Measurements from ENCODE around the gene FAM78B. TPM values are rescaled to one million over a fixed set of nuclear protein-coding genes. Genes with fewer than 3 reads are reported as not detected.

Gene FAM78B
- total RNA-seq, 1 donor from 2014 or later: 2.6 TPM

DNA sequence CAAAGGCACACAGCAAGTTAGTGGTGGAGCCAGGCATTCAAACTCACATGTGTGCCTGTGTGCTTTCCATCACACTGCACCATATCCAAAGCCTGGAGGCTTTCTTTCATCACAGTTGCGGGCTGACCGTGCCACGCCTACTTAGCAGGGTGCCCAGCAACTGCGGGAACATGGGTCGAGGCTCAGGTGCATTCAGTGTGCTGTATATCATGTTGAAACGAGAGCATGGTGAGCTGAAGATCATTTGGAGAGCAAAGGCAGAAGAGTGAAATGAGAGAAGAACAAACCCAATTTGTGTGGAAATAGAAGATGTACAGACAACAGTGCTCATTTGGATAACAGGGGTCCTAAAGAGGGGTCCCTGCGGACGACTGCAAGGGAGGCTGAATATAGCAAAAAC, 46.5 kb downstream of the FAM78B start:
- no peak for DNase-seq (ENCODE audit: low spot score)

DNA sequence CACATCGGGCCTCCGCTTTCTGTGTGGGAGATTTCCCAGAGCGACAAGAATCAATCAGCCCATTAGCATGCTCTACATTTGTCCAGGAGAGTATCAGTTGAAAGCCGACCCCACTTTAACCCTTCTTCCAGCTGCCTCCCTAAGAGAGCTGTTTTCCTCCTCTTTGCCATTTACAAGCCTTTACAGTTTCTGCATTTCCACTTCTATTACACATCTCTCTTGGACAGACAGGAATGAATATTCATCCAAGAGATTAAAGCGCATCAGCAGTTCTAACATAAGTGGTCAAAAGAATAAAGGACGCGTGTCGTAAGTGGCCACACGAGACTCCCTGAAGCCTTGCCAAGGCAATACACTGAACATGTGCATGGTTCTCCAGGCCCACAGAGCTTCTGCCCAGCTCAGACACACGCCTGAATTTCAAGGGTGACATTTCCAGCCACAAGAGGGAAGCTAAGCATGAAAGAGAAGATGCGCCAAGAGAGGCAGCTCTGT, 47.3 kb downstream of the FAM78B start:
- no peak for DNase-seq (ENCODE audit: low spot score)

DNA sequence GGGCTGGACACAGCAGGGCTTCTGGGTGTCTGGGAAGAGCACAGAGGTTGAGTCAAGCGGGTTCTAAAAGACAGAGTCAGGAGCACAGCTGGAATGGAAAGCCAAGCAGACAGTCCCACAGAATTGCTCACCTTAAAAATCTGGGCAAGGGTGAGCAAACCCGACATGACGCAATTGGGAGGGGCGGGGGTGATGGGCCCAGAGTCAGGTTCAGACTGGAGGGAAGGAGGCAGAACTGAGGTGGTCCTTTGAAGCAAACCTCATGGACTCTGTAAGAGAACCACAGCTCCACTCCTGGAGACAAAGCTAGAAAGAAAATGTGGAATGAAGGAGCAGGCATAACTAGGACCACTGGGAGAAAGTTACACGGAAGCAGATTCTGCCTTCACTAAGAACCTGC, 49.0 kb downstream of the FAM78B start:
- DNase-seq (ENCODE audit: low spot score): no peak

DNA sequence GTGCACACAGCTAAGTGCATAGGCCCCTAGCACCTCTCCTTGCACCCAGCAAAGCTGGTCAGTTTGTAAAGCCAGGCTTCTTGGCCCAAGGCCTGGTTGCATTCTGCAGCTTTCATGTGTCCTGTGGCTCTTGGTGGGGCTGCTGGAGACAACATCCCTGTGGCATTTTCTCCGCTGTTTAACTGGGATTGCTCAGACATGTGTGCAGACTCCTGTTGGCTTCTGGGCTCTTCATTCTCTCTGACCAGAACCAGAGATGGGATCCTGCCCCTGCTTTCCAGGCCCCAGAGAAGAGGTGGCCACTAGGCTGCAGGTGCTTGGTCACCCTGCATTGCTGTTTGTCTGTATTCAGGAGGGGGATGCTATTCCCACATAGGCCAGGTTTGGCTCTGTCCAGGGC, 50.8 kb downstream of the FAM78B start:
- no peak for DNase-seq (ENCODE audit: low spot score)

DNA sequence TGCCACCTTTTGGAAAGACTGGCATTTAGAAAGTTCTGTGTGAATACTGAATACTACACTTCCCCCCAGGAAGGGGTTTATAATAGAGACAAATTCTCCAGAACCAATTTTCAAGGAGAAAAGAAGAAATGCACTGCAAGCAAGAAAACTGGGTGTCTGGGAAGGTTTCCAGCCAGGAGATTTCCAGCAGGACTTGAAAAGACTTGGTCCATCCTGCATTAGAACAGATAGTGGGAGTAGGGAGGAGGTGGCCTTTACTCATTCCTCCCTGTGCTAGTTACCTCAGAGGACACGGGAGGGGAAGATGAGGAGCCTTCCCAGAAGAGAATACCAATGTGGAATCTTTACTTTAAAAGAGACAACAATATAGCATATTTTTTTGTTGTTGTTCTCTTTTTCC, 52.4 kb downstream of the FAM78B start:
- no peak for DNase-seq (ENCODE audit: low spot score)

DNA sequence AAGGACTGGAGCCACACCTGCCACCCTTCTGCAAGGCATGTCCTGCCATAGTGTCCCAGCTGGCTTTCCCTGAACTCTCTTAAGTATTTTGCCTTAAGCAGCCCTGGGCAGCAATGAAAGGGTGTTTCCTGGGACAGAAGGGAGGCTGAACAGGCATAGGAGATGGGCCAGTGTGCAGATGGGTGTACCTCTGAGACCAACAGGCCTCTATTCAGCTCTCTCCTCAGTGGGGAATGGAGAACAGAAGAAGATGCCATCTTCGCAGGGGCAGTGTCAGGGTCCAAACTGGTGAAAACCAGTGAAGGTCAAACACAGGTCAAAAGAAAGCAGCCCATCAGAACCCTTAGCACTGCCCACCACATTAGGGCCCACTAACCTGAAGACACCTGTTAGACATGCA, 53.2 kb downstream of the FAM78B start:
- DNase-seq (ENCODE audit: low spot score): no peak

DNA sequence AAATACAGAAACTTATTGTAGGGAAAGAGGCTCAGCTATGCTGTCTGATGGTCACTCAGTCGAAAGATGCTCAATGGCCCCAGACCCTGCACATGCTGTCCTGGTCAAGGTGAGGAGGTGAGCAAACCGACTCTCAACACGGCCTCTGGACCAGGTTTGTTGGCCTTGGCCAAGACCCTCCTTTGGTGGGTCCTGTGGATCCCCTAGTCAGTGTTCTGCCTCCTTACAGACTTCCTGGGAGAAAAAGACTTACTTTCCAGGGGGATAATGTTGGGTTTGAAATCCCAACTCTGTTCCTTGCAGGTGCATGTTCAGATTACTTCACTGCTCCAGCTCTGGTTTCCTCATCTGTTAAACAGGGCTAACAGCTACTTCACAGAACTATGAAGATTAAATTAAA, 53.8 kb downstream of the FAM78B start:
- DNase-seq (ENCODE audit: low spot score): no peak

DNA sequence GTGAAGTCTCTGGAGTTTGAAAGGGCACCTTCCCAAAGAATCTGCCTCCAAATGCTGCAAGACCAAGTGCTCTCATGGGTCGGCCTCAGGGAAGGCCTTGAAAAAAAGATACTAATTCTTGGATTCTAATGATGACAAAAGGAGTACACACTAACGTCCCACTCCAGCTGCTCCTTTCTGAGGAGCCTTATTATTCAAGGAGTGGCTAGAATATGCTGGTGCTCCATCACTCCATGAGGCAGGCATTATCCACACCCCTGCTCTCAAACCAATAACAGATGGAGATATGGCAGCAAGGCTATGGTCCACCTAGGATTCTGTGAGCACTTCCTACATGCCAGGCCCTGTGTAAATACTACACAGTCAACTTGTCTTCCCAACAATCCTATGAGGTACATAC, 54.4 kb downstream of the FAM78B start:
- DNase-seq (ENCODE audit: low spot score): no peak

DNA sequence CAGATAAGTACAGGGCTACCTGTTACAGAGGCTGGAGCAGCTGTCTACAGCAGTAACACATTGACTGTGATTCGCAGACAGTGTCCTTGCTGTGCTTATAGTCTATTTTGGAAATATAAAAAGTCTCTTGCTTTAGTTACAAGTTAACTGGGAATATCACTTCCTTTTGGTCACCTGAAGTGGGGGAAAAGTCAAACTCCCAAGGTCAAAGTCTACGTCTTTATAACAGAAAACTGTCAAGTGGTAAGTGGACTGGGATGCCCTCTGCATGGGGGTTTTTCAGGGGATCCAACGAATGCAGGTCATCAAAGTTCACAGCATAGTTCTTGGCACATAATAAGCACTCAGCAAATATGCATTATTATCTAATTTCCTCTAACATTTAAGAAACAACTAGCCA, 55.4 kb downstream of the FAM78B start:
- DNase-seq (ENCODE audit: low spot score): no peak

DNA sequence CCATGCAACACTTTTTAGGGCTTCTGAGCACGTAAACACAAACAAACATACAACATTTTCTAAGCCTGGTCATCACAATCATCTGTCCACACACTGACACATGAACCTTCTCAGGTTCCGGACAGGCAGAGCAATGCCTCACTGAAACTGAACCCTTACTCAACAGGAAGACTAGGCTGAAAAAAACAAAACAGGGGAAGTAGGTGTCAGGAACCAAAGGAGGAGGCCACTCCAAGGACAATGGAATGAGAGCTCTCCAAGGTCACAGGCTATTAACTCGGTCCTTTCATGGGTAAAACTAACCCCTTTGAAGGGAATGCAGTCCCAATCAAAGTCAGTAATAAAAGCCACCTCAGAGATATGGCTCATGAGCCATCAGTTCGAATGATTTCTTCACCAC, 76.6 kb downstream of the FAM78B start:
- DNase-seq (ENCODE audit: low spot score): no peak

DNA sequence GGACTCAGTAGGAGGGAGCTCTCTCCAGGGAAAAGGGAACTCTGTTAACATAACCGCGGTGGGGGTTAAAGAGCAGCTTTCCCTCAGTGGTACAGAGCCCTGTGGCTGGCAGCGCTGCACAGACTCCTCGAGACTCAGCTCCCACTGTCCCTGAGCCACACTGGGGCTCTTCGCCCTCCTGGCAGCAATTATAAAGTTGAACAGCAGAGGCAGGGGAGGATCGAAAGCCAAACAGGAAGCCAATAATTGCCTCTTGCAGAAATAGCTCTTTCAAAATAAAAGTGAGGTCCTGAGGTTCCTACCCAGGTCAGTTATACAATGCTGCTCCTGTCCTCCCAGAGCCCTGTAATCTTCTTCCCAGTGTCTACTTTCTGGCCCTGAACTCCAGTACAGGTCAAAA, 77.0 kb downstream of the FAM78B start:
- DNase-seq (ENCODE audit: low spot score): no peak

DNA sequence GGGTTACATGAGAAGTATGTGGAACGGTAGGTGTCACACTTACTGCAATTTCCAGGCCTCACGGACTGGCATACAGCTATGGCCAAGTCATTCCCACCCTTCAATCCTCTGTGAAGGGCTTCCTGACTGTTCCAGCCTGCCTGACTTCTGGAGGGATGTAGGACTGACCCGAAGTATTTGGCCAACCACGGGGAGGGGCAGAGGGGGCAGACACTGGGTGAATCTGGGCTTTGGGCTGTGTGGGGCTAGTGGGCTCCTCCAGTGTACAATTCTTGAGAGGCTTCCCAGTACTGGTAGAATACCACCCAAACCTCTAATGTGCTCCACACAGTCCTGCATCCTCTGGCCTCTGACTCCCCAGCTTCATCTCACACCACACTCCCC, 78.2 kb downstream of the FAM78B start:
- DNase-seq (ENCODE audit: low spot score): no peak

DNA sequence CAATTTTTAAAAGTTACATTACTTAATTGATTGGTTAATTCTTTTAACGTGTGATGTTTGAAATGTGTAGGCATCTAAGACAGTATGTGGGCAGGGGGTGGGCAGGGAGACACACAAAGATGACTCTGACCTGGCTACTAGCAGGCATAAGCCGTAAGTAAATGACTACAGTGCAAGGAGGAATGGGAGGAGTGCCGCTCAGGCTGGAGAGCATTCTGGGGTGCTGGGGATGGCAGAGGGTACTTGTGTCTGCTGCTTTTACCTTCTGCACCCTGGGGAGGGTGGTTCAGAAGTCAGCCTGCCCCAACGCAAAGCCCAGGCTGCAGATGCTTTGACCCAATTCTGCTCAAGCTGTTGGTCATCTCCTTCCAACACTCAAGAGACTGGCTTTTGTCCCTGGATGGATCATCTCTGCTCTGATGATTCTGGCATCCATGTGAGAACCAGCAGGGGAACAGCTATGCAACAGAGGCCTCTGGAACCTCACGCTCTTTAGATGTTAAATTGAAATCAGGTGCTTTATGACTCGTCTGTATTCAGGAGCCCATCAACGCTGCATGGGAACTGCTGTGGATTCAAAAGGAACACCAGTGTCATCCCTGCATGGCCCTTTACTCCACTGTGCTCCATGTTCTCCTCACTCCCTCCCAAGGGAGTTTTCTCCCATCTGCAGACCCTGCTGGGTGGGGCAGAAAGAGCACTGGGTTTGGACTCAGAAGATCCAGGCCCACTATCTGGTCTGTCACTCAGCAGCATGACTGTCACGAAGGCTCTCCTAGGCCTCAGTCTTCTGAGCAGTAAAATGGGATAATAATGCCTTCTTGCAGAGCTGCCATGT, 78.8 kb downstream of the FAM78B start:
- no peak for DNase-seq (ENCODE audit: low spot score)

DNA sequence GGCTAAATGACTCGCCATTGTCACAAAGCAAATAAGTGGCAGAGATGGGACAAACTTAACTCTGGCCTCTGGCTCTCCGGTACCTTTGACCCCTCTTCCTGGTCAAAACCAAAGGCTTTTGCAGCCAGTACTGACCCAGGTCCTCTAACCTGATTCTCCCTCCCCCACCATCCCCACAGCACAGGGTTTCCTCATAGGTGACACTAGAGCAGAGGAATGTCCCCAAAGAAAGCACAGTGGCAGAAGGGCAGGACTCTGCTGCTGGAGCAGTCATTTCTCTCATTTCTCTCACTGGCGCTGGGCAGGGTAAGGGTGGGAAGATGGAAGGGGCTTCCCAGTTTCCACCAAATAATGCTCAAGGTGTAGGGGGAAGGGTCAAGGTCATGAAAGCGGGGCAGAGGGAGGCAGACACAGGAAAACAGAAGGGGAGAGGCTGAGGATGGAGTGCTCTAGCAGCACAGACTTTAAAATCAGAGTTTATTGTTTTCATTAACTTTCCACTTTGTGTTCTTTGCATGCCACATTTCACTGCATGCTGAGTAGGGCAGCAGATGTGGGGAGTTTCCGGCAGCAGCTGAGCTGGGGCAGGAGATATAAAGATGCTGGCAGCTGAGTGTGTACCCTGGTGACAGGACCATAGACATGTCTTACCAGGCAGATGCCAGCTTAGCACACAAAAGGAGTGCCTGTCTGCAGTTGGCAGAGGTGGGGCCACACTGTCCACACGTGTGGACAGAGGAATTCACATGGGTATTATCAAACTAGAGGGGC, 80.5 kb downstream of the FAM78B start:
- no peak for DNase-seq (ENCODE audit: low spot score)

DNA sequence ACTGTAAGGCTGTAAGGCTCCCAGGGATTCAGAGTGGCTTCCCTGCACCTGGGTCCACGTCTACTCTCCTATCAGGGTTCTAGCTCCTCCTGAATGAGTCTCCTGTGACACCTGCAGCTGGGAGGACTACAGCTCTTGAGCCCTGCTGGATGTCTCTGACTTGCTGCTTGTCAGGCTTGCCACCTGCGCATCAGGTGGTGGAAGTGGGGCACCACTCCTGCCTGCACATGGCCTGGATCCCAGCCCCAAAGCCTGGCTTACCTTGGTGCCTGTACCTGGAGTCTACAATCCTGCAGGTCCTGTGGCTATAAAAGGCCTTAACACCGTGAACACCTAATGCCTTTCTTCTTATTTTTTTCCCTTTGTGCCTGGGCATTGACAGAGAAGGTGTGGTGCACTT, 82.2 kb downstream of the FAM78B start:
- DNase-seq (ENCODE audit: low spot score): no peak

DNA sequence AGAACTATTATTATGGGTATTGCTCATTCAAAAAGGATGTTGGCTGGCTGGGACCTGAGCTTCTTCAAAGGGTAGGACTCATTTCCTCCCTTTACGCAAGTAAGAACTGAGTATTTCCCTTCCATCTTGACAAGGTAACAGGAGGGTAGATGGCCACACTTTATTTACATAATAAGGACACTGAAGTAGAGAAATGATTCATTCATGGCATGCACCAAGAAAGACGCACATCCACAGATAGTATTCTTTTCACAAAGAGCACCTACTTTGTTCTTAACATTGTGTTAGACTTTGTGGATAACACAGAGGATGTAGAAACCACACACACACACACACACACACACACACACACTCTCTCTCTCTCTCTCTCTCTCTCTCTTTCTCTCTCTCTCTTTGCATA, 82.9 kb downstream of the FAM78B start:
- DNase-seq (ENCODE audit: low spot score): no peak

DNA sequence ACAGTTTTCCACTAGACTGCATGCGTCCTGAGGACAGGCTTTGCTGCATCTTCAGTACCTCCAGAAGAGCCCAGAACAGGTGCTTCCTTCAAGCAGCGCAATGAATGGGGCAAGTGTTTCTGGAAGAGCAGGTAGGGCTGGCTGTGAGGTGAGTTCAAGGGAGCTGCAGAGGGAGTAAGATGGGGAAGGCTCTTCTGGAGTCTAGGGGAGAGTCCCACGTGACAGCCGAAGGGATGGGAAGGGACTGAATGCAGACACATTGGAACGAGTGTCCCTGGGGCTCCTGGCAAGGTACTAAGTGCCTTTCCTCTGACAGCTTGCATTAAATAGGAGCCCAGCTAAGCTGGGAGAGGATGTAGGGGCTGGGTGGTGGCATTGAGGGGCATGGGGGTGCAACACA, 84.2 kb downstream of the FAM78B start:
- no peak for DNase-seq (ENCODE audit: low spot score)

DNA sequence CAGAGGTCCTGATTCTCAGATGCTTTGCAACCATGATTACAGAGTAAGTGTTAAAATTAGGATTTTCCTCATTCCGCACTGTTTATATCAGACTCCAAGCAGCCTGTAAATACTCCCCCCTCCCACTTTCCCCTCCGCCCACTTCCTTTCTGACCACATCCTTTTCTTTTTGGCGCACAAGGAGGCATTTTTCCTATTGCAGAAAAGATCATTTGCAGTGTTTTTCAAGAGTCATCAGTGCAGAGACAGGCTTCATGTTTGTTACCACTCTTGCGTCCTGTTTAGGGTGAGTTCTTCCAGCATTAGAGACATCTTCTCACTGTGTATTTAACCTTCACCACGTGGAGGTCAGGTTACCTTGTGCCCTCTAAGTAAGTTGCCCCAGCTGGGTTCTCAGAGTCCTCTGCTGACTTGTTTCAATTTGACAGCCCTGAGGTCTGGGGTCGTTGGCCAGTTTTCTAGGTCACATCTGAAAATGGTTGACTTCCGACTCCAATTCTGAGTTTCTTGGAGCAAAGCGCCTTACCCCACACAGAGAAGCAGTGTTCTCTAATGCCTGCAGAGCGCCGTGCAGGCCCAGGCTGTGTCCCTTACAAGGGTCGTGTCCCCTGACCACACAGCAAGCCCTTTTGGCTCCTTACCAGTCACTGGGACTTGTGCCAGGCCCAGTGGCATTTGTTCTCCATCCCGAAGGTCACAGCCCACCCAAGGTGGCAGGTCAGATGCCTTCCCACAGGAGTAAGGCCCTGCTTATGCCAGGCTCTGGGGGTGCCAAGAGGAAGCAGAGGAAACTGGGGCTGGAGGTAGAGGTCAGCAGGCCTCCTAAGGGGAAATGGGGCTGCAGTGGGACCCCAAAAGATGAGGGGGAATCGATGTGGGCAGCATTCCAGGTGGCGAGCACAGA, 85.6 kb downstream of the FAM78B start:
- no peak for DNase-seq (ENCODE audit: low spot score)

DNA sequence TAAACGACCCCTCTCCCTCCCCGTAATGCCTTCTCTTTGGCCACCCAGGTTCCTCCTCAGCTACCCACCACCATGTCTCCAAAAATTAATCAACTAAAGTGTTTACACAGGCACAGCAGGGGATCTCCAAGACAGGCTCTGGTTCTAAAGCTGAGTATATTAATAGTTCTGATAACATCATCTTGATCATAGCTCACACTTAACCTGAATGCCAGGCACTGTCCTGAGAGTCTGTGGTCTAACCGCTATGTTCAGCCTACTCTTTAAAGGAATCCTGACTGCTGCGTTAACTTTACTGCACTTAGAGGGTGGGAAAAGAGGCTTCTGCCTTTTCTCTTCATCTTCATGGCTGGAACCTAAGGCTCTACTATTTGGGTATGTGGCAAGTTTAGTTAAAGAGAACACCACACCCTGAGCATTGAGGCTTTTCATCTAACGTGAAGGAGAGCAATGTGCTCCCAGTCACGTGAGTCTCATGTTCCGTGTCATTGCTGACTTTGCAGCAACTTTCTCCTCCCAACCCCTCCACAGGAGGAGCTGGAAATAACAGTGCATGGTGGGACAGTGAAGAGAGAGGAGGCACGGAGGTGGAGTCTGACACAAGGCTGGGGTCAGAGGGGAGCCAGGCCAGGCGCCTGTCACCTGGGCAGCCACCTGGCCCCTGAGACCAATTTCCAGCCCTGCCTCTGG, 86.4 kb downstream of the FAM78B start:
- DNase-seq (ENCODE audit: low spot score): no peak

DNA sequence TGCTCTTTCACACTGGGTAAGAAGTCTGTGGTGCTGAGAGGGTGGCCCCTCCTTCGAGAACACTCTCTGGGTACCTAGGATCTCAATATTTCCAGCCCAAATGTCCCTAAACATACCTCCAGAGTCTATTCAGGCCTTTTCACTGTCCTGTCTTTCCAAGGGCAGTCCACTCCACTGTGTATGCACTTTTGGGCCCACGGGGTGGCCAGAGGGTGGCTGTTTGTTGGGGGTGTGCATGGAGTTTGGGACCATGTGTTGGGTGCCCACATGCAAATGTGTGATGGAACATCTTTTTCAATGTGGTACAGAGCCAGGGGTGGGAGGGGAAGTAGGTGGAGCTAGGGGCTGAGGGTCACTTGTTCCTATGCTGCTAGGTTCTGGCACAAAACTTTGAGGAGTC, 87.5 kb downstream of the FAM78B start:
- DNase-seq (ENCODE audit: low spot score): no peak

DNA sequence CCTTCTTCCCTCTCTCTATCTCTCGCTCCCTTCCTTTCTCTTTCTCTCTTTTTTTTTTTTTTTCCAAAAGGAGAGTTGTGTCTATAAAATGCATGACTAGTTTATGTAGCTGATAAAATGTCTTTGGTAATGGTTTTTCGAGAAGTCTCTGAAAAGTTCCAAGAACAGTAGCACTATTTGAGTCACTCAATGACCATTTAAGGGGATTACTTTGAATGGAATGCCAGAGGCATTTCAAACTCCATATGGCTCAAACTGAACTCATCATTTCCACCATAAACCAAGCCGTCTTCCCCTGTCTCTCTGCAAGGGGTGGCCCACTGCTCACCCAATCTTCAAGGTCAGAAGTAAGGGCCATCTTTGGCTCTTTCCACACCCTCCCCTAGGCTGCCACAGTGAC, 93.3 kb downstream of the FAM78B start:
- no peak for DNase-seq (ENCODE audit: low spot score)

DNA sequence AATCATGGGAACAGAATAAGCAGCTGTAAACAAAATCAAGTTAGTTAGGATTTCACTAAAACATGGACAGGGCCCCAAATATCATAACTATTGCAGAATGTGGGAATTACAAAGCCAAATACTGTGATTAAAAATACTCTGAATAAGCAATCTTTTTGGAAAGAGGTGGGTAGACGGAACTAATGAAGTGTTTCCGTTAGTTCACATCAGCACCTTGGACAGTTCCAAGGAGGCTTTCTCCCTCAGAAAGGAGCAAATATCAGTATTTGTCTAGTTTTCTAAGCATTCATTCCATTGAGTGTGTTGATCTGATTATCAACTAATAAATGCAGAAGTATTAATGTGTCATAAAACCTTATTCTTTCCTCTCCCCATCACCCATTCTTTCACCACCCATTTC, 97.4 kb downstream of the FAM78B start:
- DNase-seq (ENCODE audit: low spot score): no peak
